ENCODE measurements around the gene CELF6.

- TF ChIP-seq, protein P1, sequence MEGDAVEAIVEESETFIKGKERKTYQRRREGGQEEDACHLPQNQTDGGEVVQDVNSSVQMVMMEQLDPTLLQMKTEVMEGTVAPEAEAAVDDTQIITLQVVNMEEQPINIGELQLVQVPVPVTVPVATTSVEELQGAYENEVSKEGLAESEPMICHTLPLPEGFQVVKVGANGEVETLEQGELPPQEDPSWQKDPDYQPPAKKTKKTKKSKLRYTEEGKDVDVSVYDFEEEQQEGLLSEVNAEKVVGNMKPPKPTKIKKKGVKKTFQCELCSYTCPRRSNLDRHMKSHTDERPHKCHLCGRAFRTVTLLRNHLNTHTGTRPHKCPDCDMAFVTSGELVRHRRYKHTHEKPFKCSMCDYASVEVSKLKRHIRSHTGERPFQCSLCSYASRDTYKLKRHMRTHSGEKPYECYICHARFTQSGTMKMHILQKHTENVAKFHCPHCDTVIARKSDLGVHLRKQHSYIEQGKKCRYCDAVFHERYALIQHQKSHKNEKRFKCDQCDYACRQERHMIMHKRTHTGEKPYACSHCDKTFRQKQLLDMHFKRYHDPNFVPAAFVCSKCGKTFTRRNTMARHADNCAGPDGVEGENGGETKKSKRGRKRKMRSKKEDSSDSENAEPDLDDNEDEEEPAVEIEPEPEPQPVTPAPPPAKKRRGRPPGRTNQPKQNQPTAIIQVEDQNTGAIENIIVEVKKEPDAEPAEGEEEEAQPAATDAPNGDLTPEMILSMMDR (IDR thresholded peaks at IDR 0.05; ENCODE audit: low read depth, low read length, poor library complexity, severe bottlenecking) = no peak
- TF ChIP-seq EZH2phosphoT487 (IDR thresholded peaks at IDR 0.05; ENCODE audit: borderline replicate concordance, low read length) = no peak
Measured at GRCh38 chr15:72319360-72319984, 485 bp downstream of the CELF6 start.
